Midbrain (tissue), 1 donor: Measurements from ENCODE around the gene ST6GALNAC4.

Source experiments
- DNase-seq: peaks from one replicate; lab custom pipeline; 2025; lab: John Stamatoyannopoulos, UW

ST6GALNAC4 gene

DNA sequence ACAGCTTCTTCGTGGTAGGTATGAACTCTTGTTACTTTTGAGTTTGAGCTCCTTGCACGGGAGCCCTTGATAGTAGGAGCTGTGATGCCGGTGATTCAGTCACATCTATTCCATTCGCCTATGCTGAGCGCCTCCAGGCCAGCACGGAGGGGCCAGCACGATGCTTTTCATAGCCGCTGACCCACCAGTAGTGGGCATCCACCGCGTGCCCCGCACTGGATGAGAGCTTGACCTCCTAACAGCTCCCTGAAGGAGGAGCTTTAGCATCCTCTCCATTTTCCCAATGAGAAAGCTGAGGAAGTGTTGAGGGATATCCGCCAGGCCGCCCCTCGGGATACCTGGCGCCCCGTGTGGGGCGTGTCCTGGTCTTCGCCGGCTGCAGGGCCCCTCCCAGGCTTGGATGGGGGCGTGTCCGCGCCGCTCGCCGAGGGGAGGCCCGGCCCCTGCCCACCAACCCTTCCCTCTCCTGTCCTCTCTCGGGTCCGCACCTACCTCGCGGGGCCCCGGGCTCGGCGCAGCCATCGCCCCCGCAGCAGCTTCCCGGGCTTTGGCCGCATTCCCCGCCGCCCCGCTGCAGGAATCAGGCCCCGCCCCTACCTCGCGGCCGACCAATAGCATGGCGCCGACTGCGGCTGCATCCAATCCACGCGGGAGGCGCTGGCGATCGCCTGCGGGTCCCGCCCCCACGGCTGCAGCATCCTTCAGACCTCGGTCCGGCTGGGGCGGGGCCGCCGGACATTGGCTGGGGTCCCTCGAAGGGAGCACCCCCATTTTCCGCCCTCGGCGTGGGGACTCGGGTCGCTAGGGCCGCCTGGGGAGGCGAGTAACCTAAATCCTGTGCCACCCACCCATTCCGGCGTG lies 13.6 kb upstream of the ST6GALNAC4 start, which contains the start of gene PIP5KL1:
Gene PIP5KL1, minus strand, starts transcription at position 547 of the 861 bp plus-strand sequence. Its CDS starts 25 bp downstream, at position 522.
- DNase-seq = peak; percentile 81

GRCh38 chr9:127929625-127929979 lies 12.8 kb upstream of the ST6GALNAC4 start:
- no peak for DNase-seq

GRCh38 chr9:127928676-127929624 lies 12.1 kb upstream of the ST6GALNAC4 start:
- no peak for DNase-seq

DNA sequence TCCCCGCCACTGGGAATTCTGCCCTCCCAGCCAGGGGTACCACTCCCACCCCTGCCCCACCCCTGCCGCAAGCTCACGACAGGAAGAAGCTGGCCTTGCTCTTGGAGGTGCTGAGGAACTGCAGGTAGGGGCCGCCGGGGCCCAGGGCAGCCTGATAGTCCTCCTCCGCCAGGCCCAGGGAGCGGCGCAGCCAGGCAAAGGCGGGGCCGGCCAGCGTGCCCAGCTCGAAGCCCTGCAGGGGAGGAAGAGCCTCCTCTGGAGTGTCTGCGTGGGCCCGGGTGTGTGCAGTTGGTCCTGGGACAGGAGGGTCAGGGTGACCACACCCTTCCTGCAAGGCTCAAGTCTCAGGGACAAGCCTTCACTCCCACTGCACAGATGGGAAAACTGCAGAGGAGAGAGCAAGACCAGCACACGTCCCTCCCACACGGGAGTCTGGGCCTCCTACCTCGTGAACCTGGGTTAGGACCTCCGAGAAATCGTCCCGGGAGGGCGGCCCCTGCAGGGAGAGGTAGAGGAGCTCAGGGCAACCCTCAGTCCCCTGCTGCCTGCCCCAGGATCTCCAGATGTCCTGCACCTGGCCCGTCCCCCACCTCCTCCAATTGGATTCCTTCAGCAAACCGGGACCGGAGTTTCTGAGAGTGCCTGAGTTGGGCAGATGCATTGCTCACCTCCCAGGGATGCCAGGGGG lies 11.3 kb upstream of the ST6GALNAC4 start:
- DNase-seq = no peak

GRCh38 chr9:127927201-127927987 lies 10.6 kb upstream of the ST6GALNAC4 start:
- DNase-seq = no peak

GRCh38 chr9:127926906-127927200 lies 10.0 kb upstream of the ST6GALNAC4 start:
- no peak for DNase-seq

GRCh38 chr9:127925959-127926905 lies 9.4 kb upstream of the ST6GALNAC4 start:
- DNase-seq = no peak

DNA sequence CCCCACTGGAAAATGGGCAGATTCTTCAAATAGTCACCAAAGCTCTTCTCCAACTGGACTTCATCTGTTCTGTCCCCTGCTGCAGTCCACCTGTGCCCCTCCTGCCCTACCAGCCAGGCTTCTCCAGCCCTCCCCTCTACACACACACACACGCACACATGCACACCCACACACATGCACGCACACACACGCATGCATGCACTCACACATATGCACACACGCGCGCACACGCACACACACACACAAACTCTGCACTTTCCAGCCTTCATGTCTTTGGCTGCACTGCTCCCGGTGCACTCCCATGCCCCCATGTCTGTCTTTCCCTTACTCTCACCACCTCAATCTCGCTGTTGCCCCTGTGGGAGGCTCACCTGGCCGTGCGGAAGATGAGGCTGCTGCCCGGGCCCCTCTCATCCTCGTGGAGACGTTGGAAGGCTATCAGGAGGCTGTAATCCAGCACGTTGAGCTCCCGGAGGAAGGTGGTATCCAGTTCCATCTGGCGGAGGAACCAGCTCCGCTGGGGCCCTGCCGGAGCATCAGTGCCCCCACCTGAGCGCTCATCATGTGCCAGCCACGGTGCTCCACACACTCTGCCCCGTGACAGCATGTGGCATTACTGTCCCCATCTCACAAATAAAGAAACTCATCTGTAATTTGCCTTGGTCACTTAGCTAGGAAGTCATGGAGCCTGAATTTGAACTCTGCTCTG lies 8.0 kb upstream of the ST6GALNAC4 start:
- DNase-seq = no peak

- no peak for DNase-seq
Observed at GRCh38 chr9:127923771-127924170, 6.9 kb upstream of the ST6GALNAC4 start.

GRCh38 chr9:127923046-127923445 lies 6.2 kb upstream of the ST6GALNAC4 start:
- no peak for DNase-seq

GRCh38 chr9:127921557-127922120 lies 4.8 kb upstream of the ST6GALNAC4 start:
- peak; percentile 72 for DNase-seq

- DNase-seq = no peak
Observed at GRCh38 chr9:127920794-127921193, 4.0 kb upstream of the ST6GALNAC4 start.

DNA sequence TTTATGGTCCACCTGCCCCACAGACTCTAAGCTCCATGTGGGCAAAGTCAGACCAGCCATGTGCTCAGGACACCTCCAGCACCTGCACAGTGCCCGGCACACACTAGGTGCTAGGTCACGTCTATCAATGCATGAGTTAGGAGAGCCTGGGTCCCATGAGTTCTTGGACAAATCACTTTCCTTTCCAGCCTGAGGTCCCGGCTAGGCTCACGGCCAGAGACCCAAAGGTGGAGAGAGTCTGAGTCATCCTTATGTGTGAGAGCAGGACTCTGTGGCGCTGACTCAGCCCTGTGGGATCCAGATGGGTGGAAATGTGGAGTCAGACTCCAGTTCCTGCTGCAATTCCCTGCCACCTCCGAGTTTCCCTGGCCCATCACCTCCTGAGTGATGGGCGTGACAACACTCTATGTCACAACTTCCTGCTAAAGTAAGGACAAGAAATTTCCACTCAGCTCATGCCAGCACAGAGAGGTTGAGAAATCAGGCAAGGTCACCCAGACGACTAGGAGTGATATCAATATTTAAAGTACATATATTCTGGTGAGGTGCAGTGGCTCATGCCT lies 2.5 kb upstream of the ST6GALNAC4 start:
- DNase-seq = no peak

GRCh38 chr9:127918183-127919107 lies 1.6 kb upstream of the ST6GALNAC4 start:
- no peak for DNase-seq

DNA sequence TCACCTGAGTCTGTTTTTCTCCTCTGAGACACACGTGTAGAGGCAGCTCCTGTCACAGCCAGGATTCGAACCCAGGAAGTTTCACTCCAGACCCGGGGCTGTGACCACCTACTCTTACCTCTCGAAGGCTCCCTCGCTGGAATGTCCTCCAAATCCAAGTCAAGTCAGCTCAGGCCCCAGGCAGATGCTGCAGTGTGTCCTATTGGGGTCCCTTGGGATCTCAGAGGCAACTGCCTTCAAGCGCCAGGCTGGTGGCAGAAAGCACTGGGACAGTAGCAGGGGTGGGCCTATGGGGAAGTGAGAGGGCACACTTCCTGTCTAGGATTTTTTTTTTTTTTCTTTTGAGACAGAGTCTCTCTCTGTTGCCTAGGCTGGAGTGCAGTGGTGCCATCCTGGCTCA lies 762 bp upstream of the ST6GALNAC4 start:
- no peak for DNase-seq

GRCh38 chr9:127915801-127916719 lies 781 bp downstream of the ST6GALNAC4 start:
- DNase-seq = no peak

DNA sequence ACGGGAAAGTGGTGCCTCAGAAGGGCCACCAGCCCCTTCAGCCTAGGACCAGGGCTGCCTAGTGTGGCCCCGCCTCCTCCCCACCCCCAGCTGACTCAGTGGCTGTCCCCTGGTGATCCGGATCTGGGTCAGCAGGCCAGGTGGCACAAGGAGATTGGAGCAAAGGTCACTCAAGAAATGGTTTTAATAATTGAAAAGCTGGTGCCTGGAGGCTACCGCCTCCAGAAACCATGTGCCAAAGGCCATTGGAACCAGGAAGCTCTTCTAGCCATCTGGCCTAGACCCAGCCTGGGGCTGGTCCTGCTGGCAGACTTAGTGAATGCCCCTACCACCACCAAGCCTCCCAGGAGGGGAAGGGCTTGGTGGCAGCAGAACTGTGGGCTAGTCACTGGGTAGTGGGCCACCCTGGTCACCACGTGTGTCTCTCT lies 1.5 kb downstream of the ST6GALNAC4 start:
- no peak for DNase-seq
